Activated effector memory CD4-positive, alpha-beta T cell treated with anti-CD3 and anti-CD28 coated beads, Interleukin-2, amount 50 U/mL, for 16 hours (primary cell): ENCODE measurements around the gene BAIAP2.
"Not testable (repeated sequence)": the region's sequence is repeated elsewhere in the genome, so short reads cannot be mapped to it uniquely, and the experiment has no call there.

Experiments
- DNase-seq: peaks from one replicate; pipeline ENCODE4 v3.0.0-alpha.2; 2020

Gene BAIAP2

GRCh38 chr17:81147701-81148100 lies 112.8 kb downstream of the BAIAP2 start:
- no peak for DNase-seq

- DNase-seq, result no peak
Observed at GRCh38 chr17:81148571-81148970, 113.6 kb downstream of the BAIAP2 start.

- DNase-seq, result no peak
Observed at GRCh38 chr17:81148986-81149533, 114.1 kb downstream of the BAIAP2 start.

DNA sequence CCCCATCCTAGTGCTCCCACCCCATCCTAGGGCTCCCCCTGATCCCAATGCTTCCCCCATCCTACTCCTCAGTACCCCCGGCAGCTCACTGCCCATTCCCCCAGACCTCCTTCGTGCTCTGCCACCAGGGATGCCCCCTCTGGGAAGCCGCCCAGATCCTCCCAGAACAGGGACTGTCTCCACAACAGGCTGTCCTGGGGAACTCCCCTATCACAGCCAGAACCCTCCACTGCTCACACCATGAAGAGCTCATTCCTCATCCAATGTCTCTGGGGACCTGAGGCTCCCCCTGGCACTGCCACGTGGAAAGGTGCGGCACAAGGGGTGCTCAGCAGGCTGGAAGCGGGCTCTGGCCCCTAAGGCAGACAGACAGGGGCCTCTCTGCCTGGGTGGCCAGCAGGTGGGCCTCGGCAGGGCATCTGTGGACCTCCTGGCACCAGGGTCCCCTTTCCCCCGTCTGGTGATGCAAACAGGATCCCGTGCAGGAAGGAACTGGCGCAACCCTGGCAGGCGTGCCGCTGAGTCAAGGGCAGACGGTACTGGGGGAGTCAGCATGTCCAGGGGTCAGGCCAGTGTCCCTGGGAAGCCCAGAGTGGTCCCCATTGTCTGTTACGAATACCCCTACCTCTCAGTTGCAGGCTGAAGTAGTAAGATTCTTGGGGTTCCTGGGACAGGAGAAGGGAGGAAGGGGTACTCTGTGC lies 115.6 kb downstream of the BAIAP2 start:
- no peak for DNase-seq

- no peak for DNase-seq
Observed at GRCh38 chr17:81151278-81151677, 116.3 kb downstream of the BAIAP2 start.

DNA sequence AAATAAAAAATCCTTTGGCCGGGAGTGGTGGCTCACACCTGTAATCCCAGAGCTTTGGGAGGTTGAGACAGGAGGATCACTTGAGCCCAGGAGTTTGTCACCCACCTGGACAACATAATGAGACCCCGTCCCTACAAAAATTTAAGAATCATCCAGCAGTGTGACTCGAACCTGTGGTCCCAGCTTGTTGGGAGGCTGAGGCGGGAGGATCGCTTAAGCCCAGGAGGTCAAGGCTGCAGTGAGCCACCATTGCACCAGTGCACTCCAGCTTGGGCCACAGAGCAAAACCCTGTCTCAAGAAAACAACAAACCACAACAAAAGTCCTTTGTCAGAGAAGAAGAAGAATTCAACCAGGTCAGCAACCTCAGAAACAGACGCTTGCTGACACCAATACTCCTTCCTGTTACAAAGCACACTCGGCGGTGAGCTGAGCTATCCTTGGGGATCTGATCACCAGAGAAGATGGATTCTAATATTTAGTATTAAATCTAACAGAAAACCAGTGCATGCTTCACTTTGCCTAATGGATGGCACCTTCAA lies 117.4 kb downstream of the BAIAP2 start:
- DNase-seq, result no peak

GRCh38 chr17:81153340-81153803 lies 118.4 kb downstream of the BAIAP2 start:
- no peak for DNase-seq

DNA sequence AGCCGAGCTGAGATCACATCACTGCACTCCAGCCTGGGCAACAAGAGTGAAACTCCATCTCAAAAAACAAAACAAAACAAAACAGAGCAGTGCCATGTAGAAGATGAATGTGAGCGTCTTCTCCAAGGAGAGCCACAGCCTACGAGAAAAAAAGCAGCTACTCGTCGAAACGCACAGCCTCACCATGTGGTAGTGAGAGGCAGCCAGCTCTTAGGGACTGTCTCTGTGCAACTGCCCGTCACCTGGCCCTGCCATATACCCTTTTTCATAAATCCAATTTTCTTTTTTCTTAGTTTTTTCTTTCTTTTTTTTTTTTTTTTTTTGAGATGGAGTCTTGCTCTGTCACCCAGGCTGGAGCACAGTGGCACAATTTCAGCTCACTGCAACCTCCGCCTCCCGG lies 119.1 kb downstream of the BAIAP2 start:
- DNase-seq, result not testable (repeated sequence)

GRCh38 chr17:81154961-81155360 lies 120.0 kb downstream of the BAIAP2 start:
- no peak for DNase-seq

- DNase-seq, result no peak
Observed at GRCh38 chr17:81156866-81157805, 122.2 kb downstream of the BAIAP2 start.

DNA sequence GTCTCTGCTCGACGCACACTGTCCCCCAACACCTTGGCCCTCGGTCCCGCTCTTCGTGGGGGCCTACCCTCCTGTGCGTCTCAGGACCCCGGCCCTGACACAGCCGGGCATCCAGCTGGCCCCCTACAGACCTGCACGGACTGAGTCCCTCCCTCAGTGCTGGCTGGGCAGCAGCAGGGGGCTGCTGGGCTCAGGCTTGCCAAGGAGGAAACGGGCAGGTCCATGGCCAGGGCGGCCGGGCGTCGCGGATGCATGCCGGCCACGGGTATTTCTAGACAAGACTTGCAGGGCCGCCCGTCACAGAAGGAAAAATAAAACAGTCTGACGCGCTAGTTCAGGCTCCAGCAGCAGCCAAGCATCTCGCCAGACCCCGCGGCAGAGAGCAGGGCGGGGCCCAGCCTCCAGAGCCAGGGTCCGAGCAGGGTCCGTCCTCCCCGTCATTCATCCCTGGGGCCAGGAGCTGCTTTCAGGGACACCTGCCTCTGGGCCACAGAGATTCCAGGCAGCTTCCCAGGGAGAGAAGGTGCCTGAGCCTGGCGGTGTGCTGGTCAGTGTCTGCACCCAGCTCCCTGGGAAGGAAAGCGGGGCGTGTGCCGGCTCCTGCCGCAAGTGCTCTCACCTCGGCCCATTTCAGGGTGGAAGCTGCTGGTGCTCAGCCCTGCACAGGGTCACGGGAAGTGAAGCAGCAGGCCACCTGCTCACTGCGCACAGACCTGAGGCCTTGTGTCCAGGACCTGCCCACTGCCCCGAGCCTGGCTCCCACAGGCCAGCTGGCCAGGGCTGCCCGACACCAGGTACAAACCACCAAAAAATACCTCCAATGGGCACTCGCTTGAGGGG lies 123.1 kb downstream of the BAIAP2 start:
- no peak for DNase-seq

DNA sequence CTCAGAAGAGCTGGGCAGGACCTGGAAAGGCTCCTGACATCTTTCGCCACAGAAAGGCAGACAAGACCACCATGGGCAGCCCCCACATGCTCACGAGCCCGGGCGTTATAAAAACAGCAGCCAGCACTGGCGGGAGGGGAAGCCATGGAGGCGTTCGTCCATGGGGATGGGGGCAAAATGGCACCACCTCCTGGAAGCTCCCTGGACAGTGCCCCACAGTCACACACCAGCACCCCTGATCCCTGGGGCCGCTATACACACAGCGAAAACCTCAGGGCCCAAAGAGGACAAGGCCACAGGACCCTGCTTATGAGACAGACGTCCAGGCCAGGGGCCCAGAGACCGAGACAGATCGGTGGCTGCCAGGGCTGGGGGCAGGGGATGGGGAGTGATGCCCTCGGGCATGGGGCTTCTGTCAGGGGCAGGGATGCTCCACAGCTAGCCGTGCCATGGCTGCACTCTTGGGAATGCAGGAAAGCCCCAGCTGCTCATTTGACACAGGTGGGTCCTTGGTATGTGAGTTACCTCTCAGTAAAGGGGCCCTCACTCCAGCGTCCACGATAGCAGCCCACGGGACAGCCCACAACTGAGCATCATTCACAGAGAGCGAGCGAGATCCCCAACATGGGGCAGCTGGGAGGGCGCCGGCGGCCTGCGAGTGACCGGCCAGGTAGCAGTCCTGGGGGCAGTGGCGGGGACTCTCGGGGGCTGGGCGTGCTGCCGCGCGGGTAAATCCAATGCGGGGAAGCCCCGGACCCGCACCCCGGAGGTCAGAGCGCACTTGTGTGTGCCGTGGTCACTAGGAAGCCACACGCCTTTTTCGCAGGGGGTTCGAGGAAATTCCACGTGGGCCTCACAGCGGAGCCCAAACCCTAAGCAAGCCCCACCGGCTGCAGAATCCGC lies 124.0 kb downstream of the BAIAP2 start:
- DNase-seq, result no peak

DNA sequence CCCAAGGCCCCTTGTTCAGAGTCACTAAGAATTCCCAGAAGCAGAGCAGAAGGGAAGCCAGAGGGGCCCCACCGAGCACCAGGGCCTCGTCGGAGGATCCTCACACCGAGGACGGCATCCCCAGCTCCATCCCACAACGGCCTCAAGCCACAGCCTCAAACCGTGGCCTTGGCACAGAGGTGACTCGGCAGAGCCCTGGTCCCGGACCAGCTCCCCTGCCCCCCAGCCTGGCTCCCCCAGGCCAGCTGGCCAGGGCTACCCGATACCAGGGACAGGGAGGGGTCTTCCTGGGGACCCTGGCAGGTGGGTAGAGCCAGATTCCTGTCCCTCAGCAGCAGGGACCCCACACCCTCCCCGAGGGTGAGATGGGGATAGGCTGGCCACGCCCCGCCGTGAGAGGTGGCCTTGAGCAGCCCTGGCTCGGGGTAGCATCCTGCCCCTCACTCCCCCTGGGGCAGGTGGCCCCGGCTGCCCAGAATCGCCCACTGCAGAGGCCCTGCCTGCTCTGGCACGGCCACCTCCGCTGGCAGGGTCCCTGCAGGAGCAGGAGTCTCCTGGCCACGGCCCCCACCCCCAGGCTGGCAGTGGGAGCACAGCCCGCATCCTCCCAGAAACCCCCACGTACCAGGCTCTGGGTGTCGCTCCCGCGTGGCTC lies 124.8 kb downstream of the BAIAP2 start:
- DNase-seq, result no peak

DNA sequence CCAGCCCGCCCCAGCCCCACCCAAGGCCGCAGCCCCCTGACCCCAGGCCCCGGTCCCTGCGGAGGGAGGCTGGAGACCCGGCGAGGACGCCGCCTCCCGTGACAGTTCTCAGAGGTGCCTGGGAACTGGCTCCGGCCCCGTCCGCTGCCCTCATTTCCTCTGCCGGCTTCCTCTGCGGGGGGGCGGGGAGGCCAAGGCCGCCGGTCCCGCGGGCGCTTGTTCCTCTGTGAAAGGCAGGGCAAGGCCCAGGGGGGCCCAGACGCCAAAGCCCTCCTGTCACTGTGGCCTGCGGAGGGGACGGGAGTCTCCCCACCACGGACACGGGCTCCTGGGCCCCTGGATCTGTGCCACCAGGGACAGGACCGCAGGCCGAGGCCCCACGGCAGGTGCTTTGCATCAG lies 125.4 kb downstream of the BAIAP2 start:
- no peak for DNase-seq

DNA sequence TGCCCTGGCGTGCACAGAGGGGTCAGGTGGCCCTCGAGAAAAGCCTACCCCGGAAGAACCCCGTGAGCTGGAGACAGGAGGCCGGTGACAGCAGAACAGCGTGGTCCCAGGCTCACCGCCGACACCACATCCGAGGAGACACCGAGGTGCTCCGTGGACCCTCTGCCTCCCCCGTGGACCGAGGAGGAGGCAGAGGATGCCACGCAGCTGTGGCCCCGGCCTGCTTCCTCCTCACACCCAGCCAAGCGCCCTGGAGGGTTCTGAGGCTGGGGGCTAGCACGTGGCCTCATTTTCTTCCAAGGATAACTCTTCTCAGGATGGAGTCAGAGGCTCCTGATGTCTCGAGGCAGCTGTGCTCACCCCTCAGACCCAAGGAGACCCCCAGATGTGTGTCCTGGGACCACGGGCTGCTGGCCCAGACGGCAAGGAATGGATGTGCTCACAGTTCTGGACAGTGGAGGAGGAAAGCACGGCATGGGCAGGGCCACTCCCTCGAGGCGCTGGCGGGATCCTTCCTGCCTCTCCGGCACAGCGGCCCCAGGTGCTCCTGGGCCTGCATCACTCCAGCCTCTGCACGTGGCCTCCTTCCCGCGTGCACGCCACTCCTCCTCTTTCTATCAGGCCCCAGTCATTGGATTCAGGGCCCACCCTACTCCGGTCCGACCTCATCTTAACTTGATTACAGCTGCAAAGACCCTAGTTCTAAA lies 125.9 kb downstream of the BAIAP2 start:
- no peak for DNase-seq

GRCh38 chr17:81161536-81161935 lies 126.6 kb downstream of the BAIAP2 start:
- DNase-seq, result no peak

- no peak for DNase-seq
Observed at GRCh38 chr17:81161972-81162371, 127.0 kb downstream of the BAIAP2 start.

DNA sequence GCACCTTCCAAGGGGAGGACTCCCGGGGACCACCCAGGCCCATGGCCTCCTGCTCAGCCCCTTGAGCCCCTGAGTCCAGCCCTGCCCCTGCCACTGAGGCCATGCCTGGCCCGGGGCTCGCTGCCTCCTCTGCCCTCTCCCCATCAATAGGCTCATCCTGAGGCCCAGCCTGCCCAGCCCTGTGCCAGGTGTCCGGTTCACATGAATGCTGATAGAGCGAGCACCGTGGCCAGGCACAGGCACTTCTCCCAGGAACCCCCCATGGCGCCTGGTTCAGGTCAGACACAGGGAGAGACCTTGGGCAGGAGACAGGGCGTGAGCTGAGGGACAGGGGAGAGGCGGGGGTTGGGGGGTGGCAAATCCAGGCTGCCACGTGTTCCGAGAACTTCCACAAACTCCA lies 127.5 kb downstream of the BAIAP2 start:
- no peak for DNase-seq

DNA sequence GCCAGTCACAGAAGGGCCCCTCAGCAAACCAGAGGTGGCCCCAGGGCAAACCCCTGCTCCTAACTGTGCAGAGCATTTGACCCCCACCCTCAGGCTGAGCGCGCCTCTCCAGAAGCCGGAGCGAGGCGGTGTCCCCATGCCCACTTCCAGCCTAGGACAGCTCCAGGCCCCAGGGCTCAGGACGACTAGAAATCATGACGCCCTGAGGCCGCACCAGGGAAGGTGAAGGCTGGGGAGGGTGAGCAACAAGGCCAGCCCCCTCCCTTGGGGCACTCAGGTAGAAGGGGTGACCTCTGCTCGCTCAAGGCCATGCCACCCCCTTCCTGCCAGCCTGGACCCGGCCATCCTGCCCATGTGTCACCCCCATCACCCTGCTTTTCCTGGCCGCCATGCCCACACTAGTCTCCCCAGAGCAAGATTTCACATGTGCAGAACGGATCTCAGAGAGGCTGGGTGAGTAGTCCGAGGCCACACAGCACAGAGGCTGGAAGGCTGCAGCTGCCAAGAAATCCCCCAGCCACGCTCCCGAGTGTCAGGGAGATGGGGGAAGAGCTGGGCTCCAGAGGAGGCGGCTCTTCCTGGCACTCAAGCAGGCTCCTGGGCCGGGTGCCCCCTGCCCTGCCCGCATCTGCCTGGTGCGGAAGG lies 128.2 kb downstream of the BAIAP2 start:
- DNase-seq, result no peak
